Fibroblast of skin of left biceps (primary cell): Measurements from ENCODE around the gene RPGRIP1L.
"Not testable (repeated sequence)": the region's sequence is repeated elsewhere in the genome, so short reads cannot be mapped to it uniquely, and the experiment has no call there.

Experiments used
- DNase-seq, 2 experiments: peaks; one replicate each; pipeline ENCODE4 v3.0.0-alpha.2; 2013; ENCODE audit warnings: low read depth in 2 of 2

RPGRIP1L gene

DNA sequence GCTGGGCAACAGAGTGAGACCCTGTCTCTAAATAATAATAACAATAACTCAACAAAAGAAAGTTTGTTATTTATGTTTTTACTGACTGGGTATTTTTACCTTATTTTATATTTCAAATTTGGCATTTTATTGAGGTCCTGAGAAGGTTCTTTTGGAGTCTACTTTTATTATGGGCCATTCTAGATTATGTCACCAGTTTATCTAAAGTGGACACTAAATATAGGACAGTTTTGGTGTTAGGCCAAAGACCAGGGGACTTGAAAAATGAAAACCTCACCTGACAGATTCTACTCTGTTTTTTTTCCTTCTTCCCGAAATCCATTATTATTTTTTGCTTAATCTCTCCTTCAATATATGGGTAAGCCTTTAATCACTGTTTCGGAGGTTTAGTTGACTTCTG lies 8.4 kb upstream of the RPGRIP1L start:
- DNase-seq, result no peak

DNA sequence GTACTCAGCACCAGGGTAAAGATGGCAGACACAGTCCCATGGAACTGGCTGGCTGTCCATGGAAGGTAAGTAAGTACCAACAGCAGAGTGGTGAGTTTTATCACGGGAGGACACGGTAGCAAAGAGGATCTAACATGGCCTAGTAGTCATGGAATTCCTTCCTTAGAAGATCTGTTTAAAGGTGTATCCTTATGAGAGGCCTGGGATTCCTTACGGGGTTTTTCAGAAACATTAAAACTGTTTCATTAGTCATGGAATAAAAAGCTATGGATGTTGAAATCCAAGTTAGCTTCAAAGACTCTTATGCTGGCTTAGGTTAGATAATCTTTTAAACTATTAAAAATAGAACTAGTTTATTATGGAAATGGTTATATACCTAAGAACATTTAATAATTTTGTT lies 7.7 kb upstream of the RPGRIP1L start:
- no peak for DNase-seq

GRCh38 chr16:53708490-53708889 lies 4.8 kb upstream of the RPGRIP1L start:
- no peak for DNase-seq

GRCh38 chr16:53707671-53708070 lies 4.0 kb upstream of the RPGRIP1L start:
- no peak for DNase-seq

- DNase-seq, result no peak
Measured at GRCh38 chr16:53704445-53704813, 770 bp upstream of the RPGRIP1L start.

DNA sequence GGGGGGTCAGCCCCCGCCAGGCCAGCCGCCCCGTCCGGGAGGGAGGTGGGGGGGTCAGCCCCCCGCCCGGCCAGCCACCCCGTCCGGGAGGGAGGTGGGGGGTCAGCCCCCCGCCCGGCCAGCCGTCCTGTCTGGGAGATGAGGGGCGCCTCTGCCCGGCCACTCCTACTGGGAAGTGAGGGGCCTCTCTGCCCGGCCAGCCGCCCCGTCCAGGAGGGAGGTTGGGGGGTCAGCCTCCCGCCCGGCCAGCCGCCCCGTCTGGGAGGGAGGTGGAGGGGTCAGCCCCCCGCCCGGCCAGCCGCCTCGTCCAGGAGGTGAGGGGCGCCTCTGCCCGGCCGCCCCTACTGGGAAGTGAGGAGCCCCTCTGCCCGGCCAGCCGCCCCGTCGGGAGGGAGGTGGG lies 5.4 kb downstream of the RPGRIP1L start:
- DNase-seq, result not testable (repeated sequence)

GRCh38 chr16:53695070-53695469 lies 8.6 kb downstream of the RPGRIP1L start:
- DNase-seq, result peak; percentile 35 to 39

DNA sequence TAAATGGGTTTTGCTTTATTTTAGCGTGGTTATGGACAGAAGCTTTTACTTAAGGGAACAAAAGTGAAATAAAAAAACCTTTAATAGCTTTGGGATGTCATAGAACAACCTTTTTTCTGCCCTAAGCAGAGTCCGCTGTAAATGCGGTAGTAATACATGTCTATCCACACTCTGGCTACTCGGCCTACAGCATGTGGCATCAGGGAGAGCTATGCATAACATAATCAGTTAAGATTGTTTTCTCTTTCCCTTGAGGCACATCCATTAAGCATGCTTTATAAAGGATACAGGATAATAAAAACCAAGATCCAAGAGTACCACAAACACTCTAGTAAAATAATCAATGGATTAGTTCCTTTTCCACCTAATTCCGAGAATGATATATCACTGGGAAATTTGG lies 10.3 kb downstream of the RPGRIP1L start:
- no peak for DNase-seq

DNA sequence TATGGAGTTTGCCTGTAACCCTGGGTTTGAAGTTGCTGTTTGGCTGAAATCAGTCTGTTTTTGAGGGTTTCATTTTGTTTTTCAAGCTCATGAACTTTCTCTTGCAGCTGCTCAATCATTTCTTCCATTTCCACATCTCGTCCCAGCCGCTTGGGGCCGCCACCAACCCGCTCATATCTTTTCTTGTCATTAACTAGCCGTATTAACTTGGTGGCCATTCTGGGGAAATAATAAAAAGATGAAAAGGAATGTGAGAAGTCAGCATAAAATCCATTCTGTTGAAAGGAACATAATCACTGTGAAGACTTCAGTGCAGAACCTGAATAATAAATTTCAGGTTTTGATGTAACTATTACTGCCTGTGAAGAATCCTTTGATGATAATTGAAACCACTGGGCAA lies 11.5 kb downstream of the RPGRIP1L start:
- DNase-seq, result peak in 1 of 2 experiments; percentile 26

- DNase-seq, result no peak
Measured at GRCh38 chr16:53690771-53691170, 12.9 kb downstream of the RPGRIP1L start.

GRCh38 chr16:53689636-53690035 lies 14.0 kb downstream of the RPGRIP1L start:
- no peak for DNase-seq

DNA sequence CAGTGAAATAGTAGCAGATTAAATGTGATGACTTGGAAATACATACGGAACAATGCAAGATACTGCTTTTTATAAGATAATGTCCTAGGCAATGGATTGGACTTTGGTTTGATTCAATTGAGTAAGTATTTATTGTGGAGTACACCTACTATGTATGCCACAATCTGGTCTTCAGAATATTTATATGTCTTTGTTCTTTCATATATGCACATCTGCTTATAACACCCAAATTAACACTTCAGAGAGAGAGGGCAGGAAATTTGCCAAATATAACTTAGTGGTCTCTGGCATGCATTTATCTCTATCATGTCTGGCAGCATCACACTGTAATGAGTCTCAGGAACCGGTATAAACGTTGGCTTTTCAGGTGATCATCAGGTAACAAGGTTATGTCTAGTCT lies 16.9 kb downstream of the RPGRIP1L start:
- no peak for DNase-seq

- not testable (repeated sequence) for DNase-seq
Measured at GRCh38 chr16:53685334-53685733, 18.3 kb downstream of the RPGRIP1L start.

- no peak for DNase-seq
Measured at GRCh38 chr16:53681354-53681753, 22.3 kb downstream of the RPGRIP1L start.

DNA sequence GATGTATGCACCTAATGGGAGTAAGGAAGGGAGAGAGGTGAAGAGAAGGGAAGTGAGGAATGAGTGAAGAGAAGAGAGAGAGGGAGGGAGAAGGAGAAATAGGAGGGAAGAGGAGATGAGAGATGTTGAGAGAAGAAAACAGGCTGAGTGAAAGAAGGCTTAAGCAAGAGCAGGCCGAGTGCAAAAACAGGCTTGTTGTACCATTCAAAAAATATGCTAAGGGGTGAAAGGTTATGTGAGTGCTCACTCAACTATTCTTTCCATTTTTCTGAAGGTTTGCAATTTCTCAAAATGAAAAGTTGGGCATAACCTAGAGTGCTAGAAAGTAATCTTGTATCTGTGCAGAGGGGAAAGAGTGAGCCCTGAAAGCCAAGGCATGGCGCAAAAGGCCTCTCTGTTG lies 22.9 kb downstream of the RPGRIP1L start:
- no peak for DNase-seq

GRCh38 chr16:53678756-53679343 lies 24.8 kb downstream of the RPGRIP1L start:
- DNase-seq, result no peak

DNA sequence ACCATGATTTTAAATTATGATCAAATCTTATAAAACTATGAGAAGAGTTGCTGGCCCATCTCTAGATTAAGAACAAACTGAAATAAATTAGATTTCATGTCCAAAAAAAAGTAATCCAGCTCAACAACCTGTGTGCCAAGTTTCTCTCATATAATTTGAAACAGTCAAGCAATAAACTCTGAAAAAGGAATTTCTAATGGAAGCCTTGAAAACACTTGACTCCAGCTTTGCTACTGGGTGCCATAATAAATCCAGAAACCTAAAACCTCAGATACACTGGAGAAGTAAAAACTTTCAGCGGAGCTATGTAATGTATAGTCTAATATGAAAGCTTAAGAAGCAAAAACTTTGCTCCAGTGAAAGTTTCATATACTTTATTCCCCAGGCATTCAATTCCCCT lies 25.5 kb downstream of the RPGRIP1L start:
- DNase-seq, result no peak

- no peak for DNase-seq
Measured at GRCh38 chr16:53673189-53673588, 30.5 kb downstream of the RPGRIP1L start.

- no peak for DNase-seq
Measured at GRCh38 chr16:53672461-53672860, 31.2 kb downstream of the RPGRIP1L start.

DNA sequence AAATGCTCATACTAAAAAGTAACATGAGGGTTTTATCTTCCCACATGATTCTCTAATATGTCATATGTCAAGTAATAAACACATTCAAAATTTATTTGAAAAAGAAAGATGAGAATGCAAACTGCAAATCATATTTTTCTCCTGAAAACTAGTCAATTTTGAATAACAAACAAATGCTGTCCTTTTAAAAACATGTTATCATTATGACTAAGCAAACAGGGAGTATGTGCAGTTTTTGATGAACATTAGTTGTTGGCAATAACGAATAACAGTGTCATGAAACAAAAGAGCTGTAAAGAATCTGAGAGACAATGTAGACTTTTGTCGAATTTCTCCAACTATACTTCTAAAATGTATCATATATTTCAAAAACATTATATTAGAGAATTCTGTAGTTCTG lies 34.8 kb downstream of the RPGRIP1L start:
- no peak for DNase-seq

DNA sequence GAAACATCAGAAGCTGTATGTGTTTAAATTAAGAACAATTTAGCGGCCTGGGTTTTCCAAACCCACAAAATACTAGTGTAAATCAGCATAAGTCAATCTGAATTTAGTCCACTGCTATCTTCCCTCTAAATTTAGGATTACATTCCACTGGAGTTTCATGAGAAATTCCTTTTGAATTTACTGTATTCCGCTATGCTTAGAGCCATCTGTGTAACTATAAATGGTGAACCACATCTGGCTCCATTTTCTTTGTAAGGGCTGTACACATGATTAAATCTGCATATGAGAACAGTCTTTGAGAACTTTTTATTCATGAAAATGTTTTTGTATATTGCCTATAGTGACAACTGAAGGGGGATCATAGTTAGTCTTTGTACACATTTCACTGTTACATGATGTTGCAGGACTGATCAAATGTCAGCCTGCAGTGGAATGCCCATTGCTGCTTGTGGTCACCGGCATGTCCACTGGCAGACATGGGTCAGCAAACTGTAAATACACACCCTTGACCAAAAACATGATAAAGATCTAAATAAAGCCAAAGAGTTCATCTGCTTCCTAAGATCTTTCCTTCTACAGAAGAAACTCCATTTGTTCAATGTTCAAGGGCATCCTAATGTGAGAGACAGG lies 36.8 kb downstream of the RPGRIP1L start:
- DNase-seq, result peak; percentile 71 to 80

DNA sequence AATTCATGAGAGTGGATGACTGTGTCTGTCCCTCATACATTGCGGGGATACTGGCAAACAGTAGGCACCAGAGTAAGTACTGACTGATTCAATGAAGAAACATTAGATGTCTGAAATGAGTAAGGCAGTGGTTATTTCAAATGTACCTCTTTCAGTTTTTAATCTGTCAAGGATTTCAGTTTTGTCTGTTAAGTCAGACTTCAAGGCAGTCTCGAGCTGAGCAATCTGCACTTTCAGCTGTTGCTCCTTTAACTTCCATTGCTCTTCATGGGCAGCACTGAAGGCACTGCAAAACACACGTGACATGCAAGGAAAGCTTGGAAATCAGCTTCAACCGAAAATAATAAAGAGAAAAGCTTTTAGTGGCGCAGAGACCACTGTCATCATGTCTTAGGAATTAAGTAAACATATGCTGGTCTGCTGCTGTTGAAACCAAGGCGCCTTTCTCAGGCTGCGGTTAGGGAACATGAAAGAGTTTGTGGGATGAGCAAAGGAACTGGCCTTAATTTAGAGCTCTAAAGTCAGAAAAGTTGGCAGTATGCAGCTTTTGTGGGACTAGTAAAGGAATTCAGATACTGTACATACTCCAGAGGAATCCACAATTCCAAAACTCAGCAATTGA lies 38.8 kb downstream of the RPGRIP1L start:
- peak; percentile 95 to 97 for DNase-seq

DNA sequence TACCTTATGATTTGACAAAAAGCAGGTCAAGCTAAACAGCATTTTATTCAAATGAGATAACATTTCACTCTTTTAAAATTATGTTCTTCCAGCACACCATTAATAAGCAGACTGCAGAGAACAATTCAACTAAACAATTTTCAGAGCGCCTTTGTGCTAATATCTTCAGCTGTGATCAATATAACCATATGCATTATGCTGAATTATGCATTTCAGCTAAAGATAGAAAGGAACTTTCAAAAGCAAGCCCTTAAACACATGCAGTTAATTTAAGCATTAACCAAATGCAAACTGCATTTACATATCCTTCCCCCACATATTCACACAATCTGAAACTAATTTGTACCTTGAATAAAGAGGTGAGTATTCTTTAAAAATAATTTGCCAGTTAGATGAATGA lies 41.6 kb downstream of the RPGRIP1L start:
- no peak for DNase-seq

- no peak for DNase-seq
Measured at GRCh38 chr16:53654946-53655345, 48.7 kb downstream of the RPGRIP1L start.
